T-cell (primary cell): ENCODE data around the gene TECTA. TPM values are rescaled to one million over a fixed set of nuclear protein-coding genes. Genes with fewer than 3 reads are reported as not detected.

Experiments
- ATAC-seq, 4 experiments: fragments of 200-7000 bp in 3 of 4; fragments of 150-1000 bp in 1 of 4; cut with Tn5 transposase; replicated peaks in 1 of 4; 1 replicate in 3 of 4; 2 replicates in 1 of 4; pipeline ENCODE4 v1.10.0; 2021; ENCODE audit warnings: moderate library complexity in 3 of 4, mild to moderate bottlenecking in 2 of 4, moderate number of reproducible peaks in 1 of 4
- CTCF ChIA-PET, 2 donors: fragments of 300-600 bp; sonication (Branson Sonifier 250); formaldehyde crosslinking; loops; one replicate each; lab custom pipeline; 2022; ENCODE audit warnings: antibody characterized with exemption in 2 of 2; lab: Charles Lee
- POLR2A ChIA-PET, 2 donors: fragments of 300-600 bp; sonication (Branson Sonifier 250); formaldehyde crosslinking; loops; one replicate each; lab custom pipeline; 2022; ENCODE audit warnings: antibody characterized with exemption in 2 of 2; lab: Charles Lee
- DNase-seq, 35 experiments: peaks; one replicate each; pipeline versions ENCODE4 v3.0.0 to v3.0.0-alpha.2; 2013 to 2023
- H3K27ac ChIP-seq: one replicate; pipeline ENCODE4 v1.5.1; 2013; ENCODE audit warnings: low read length
- H3K27me3 ChIP-seq, 2 experiments: replicated peaks in 1 of 2; 1 replicate in 1 of 2; 2 replicates in 1 of 2; pipeline versions ENCODE4 v1.6.1 to v1.7.0; 2013; ENCODE audit warnings: low read length in 1 of 2, mixed read lengths in 1 of 2; ENCODE audit not compliant: control insufficient read depth in 2 of 2, insufficient read depth in 2 of 2; ENCODE audit errors: extremely low read depth in 1 of 2
- H3K36me3 ChIP-seq, 2 donors: 1 replicate in 1 of 2; 2 replicates in 1 of 2; pipeline versions ENCODE4 v1.6.1 to v1.7.0; 2013; ENCODE audit warnings: low read length in 1 of 2; ENCODE audit not compliant: control insufficient read depth in 2 of 2, insufficient read depth in 1 of 2; ENCODE audit errors: extremely low read depth in 1 of 2
- H3K4me1 ChIP-seq, 2 experiments: 1 replicate in 1 of 2; 2 replicates in 1 of 2; pipeline versions ENCODE4 v1.6.1 to v1.7.0; 2013; ENCODE audit warnings: low read length in 2 of 2, mixed read lengths in 1 of 2; ENCODE audit not compliant: insufficient read depth in 2 of 2, control insufficient read depth in 1 of 2; ENCODE audit errors: extremely low read depth in 1 of 2
- H3K4me3 ChIP-seq, 2 donors: 1 replicate in 1 of 2; 2 replicates in 1 of 2; pipeline versions ENCODE4 v1.5.1 to v1.7.0; 2013; ENCODE audit warnings: mild to moderate bottlenecking in 2 of 2, low read length in 1 of 2, moderate library complexity in 1 of 2; ENCODE audit not compliant: control insufficient read depth in 1 of 2; ENCODE audit errors: extremely low read depth in 1 of 2
- H3K9me3 ChIP-seq: 2 replicates; pipeline ENCODE4 v1.7.0; 2013
- H3K27ac Mint-ChIP-seq, 2 donors: one replicate each; pipeline ENCODE4 v1.8.0; 2020 to 2021; ENCODE audit warnings: mild to moderate bottlenecking in 2 of 2, mixed read lengths in 2 of 2
- H3K27me3 Mint-ChIP-seq, 2 donors: one replicate each; pipeline ENCODE4 v1.8.0; 2021 to 2022; ENCODE audit warnings: mixed read lengths in 2 of 2
- H3K36me3 Mint-ChIP-seq: one replicate; pipeline ENCODE4 v1.8.0; 2021; ENCODE audit warnings: mixed read lengths
- H3K4me1 Mint-ChIP-seq, 3 donors: one replicate each; pipeline ENCODE4 v1.8.0; 2020 to 2022; ENCODE audit warnings: mixed read lengths in 3 of 3, mild to moderate bottlenecking in 1 of 3
- H3K4me3 Mint-ChIP-seq, 3 donors: one replicate each; pipeline ENCODE4 v1.8.0; 2020 to 2022; ENCODE audit warnings: mild to moderate bottlenecking in 3 of 3, mixed read lengths in 3 of 3, moderate library complexity in 3 of 3
- H3K9me3 Mint-ChIP-seq, 3 donors: one replicate each; pipeline ENCODE4 v1.8.0; 2020 to 2022; ENCODE audit warnings: mixed read lengths in 3 of 3
- WGBS: methylation state at CpG from one replicate; pipeline ENCODE4 v1.1.5; 2013; ENCODE audit warnings: missing lambda C conversion rate; ENCODE audit not compliant: insufficient coverage; 5-methylcytosine and 5-hydroxymethylcytosine counted together
- total RNA-seq, 35 experiments: library from RNA in 6 of 35; stranded (reverse) in 6 of 35; fragments of 120-200 nt in 1 of 35; gene quantifications; one replicate each; pipeline versions ENCODE4 v1.2.1 to v1.2.4 and lab custom pipeline; 2013 to 2026

TECTA gene
- total RNA-seq, 5 donors from 2014 or later (not counting 1 experiment from before 2014, with no cell fraction given) = 0.30 to 0.60 (median 0.50) TPM

DNA sequence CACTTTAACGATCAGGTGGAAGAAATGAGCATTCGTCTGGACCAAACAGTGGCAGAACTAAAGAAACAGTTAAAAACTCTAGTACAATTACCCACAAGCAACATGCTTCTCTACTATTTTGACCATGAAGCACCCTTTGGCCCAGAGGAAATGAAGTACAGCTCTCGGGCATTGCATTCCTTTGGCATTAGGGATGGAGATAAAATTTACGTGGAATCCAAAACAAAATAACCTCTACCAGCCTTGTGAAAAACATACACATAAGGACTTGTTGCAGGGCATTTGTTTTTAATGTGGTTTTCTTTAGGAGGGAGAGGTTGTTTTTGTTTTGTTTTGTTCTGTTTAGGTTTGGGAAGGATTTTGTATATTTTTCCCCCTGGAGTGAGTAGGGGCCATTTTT is 14.2 kb upstream of the TECTA start:
- Histone ChIP-seq H3K36me3 (peaks cover 9 to 10% of the 10 kb centered on the region in 2 donors), H3K27ac (no peak overlapping the region), H3K27me3 (no peaks in the 10 kb centered on the region), H3K4me1 (no peaks in the 10 kb centered on the region), H3K9me3 (no peaks in the 10 kb centered on the region), H3K4me3 (no peak overlapping the region)
- no CpG with 5 or more reads among the region's 4 CpGs for WGBS
- ATAC-seq (no peak), DNase-seq (no peak)
- ChIA-PET POLR2A (no interaction called here), CTCF (no interaction called here)
- Mint-ChIP-seq H3K9me3 (no peaks in the 10 kb centered on the region), H3K27me3 (no peaks in the 10 kb centered on the region), H3K36me3 (peaks cover 59% of the 10 kb centered on the region), H3K4me3 (no peak overlapping the region), H3K4me1 (peaks cover 0 to 6% (median 0%) of the 10 kb centered on the region in 3 donors), H3K27ac (no peak overlapping the region)

DNA sequence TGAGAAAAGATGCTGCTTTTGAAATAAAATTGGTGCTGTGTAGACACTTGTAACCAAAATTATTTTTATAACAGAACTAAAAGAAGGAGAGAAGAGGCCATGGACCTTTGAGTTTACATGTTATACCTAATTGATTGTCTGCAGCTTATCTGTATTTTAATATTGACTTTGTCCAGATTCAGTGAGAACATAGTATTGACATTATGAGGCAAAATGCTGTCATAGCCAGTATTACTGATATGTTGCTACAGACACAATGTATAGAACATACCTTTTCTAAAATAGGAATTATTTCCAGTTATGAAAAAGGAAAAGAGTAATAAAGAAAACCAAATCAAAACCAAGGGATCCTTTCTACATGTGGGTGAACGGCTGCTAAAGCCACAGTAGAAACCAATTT is 11.5 kb upstream of the TECTA start:
- H3K27ac ChIP-seq = no peak overlapping the region
- WGBS = no CpG with 5 or more reads among the region's 1 CpG
- H3K4me3 ChIP-seq = no peak overlapping the region
- ChIA-PET POLR2A (no interaction called here), CTCF (no interaction called here)
- H3K27me3 ChIP-seq = no peaks in the 10 kb centered on the region
- DNase-seq (no peak), ATAC-seq (no peak)
- no peaks in the 10 kb centered on the region for H3K9me3 Mint-ChIP-seq
- H3K4me1 Mint-ChIP-seq = peaks cover 0 to under 1% (median 0%) of the 10 kb centered on the region in 3 donors
- H3K36me3 Mint-ChIP-seq = peaks cover 43% of the 10 kb centered on the region
- no peaks in the 10 kb centered on the region for H3K9me3 ChIP-seq
- H3K36me3 ChIP-seq = peaks cover 9 to 10% of the 10 kb centered on the region in 2 donors
- H3K27me3 Mint-ChIP-seq = no peaks in the 10 kb centered on the region
- H3K4me1 ChIP-seq = no peaks in the 10 kb centered on the region
- H3K27ac Mint-ChIP-seq = no peak overlapping the region
- no peak overlapping the region for H3K4me3 Mint-ChIP-seq

DNA sequence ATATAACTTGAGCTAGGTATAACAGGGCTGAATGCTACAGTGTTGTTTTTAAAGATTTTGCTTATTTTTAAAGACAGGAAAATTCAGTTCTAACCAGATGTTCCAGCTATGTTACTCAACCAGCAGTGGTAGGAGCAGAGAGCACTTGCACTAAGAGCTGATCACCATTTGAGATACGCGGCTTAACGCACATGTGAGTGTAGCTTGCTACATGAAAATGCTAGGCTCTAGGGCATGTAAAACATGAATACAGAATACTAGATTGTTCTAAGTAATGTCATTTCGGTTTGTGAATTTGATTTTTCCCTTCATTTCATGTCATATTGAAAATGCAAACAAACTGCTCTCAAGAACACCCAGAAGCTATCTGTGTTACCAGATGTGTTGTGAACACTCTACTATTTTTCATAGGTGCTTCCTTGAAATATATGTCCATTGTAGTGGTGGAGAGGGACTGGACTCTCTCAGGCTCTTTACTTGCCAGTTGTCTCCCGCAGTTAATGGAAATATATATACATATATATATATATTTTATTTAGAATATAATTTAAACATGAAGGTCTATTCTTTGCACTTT is 10.8 kb upstream of the TECTA start:
- no peaks in the 10 kb centered on the region for H3K9me3 ChIP-seq
- Mint-ChIP-seq H3K9me3 (no peaks in the 10 kb centered on the region), H3K27me3 (no peaks in the 10 kb centered on the region), H3K4me3 (no peak overlapping the region), H3K36me3 (peaks cover 38% of the 10 kb centered on the region), H3K27ac (no peak overlapping the region), H3K4me1 (no peaks in the 10 kb centered on the region)
- H3K36me3 ChIP-seq = peaks cover 9 to 10% of the 10 kb centered on the region in 2 donors
- no CpG with 5 or more reads among the region's 5 CpGs for WGBS
- ChIA-PET POLR2A (no interaction called here), CTCF (no interaction called here)
- no peaks in the 10 kb centered on the region for H3K4me1 ChIP-seq
- H3K27ac ChIP-seq = no peak overlapping the region
- H3K4me3 ChIP-seq = no peak overlapping the region
- ATAC-seq = no peak
- H3K27me3 ChIP-seq = no peaks in the 10 kb centered on the region
- no peak for DNase-seq

DNA sequence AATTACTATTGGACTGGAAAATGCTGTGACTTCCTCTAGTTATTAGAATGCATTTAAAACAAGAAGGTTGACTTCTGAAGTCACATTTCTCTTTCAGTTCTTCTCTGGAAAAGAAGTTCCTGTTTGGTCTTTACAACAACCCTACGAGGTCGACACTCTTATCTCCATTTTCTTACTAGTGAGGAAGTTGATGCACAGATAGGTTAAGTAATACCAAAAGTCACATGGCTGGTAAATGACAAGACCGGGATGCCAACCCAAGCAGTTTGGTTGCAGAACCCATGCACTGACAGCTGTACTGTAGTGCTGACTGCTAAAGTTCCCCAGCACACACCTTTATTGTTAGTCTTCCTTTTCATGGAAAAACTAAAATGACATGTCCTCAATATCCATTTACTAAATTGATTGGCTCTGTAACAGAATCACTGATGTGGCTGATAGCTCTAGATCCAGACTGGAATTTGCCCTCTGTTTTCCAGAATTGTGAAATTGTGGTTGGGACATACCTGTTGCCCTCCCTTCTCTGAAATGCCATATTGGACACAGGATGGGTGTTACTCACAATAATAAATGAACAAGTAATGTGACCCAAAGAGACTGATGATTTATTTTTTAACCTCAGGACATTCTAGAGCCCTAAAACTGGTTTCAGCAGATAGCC is 9.4 kb upstream of the TECTA start:
- Mint-ChIP-seq H3K4me3 (no peak overlapping the region), H3K27me3 (no peaks in the 10 kb centered on the region), H3K4me1 (no peaks in the 10 kb centered on the region), H3K27ac (no peak overlapping the region), H3K36me3 (peaks cover 25% of the 10 kb centered on the region), H3K9me3 (no peaks in the 10 kb centered on the region)
- POLR2A ChIA-PET = no interaction called here
- no peak overlapping the region for H3K4me3 ChIP-seq
- H3K4me1 ChIP-seq = no peaks in the 10 kb centered on the region
- ATAC-seq (no peak), DNase-seq (no peak)
- CTCF ChIA-PET = no interaction called here
- no peaks in the 10 kb centered on the region for H3K27me3 ChIP-seq
- H3K9me3 ChIP-seq = no peaks in the 10 kb centered on the region
- WGBS = 57% methylated on average over 1 of the region's 3 CpGs
- no peak overlapping the region for H3K27ac ChIP-seq
- H3K36me3 ChIP-seq = peaks cover 4 to 8% of the 10 kb centered on the region in 2 donors

DNA sequence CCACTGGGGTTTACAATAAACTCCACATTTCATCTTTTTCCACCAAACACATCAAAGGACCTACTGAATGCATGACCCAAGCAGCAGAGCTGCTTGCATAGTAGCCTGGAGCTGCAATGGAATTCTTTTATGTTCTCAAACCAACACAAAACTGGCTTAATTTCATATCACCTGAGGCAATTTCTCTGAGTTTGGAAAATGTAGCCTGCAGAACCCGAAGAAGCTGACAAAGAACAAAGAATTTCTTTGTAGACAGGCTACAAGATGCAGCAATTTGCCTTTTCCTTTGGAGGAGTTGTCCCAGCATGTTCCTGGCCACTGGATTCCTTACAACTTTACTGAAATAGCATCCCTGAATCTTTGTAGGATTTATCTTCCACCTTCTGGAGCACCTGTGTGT is 5.5 kb upstream of the TECTA start:
- CTCF ChIA-PET = no interaction called here
- Histone ChIP-seq H3K27me3 (no peaks in the 10 kb centered on the region), H3K36me3 (no peaks in the 10 kb centered on the region), H3K4me1 (no peaks in the 10 kb centered on the region), H3K9me3 (no peaks in the 10 kb centered on the region), H3K4me3 (no peak overlapping the region), H3K27ac (no peak overlapping the region)
- H3K4me1 Mint-ChIP-seq = no peaks in the 10 kb centered on the region
- no peak overlapping the region for H3K27ac Mint-ChIP-seq
- ATAC-seq (no peak), DNase-seq (no peak)
- POLR2A ChIA-PET = no interaction called here
- no peaks in the 10 kb centered on the region for H3K36me3 Mint-ChIP-seq
- H3K27me3 Mint-ChIP-seq = peaks cover 0 to 3% of the 10 kb centered on the region in 2 donors
- WGBS = 56% methylated on average over 1 of the region's 1 CpG
- no peaks in the 10 kb centered on the region for H3K9me3 Mint-ChIP-seq
- H3K4me3 Mint-ChIP-seq = no peak overlapping the region

DNA sequence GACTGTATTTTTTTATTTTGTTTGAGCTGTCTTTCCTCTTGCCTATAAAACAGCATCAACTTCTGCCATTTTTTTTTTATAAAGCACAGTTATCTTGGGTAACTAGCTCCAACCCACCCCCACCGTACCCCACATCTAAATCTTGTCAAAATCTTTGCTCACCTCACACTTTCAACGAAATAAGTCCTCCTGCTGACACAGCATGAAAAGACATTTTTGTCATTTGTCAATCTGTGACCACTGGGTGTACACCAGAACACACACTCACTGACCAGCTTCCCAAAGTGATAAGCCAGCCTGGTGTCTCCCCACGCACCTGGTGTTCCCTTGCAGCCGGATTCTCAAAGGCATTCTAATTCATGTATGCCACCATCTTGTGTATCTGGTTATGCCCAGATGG is 1.7 kb upstream of the TECTA start:
- Histone ChIP-seq H3K4me1 (no peaks in the 10 kb centered on the region), H3K9me3 (no peaks in the 10 kb centered on the region), H3K27me3 (no peaks in the 10 kb centered on the region), H3K4me3 (no peak overlapping the region), H3K36me3 (no peaks in the 10 kb centered on the region), H3K27ac (no peak overlapping the region)
- no peak for DNase-seq
- CTCF ChIA-PET = no interaction called here
- POLR2A ChIA-PET = no interaction called here
- no peaks in the 10 kb centered on the region for H3K9me3 Mint-ChIP-seq
- H3K4me3 Mint-ChIP-seq = no peak overlapping the region
- H3K27ac Mint-ChIP-seq = no peak overlapping the region
- H3K4me1 Mint-ChIP-seq = no peaks in the 10 kb centered on the region
- ATAC-seq = no peak
- WGBS = 90% methylated on average over 4 of the region's 4 CpGs
- H3K36me3 Mint-ChIP-seq = no peaks in the 10 kb centered on the region
- peaks cover 0 to 3% of the 10 kb centered on the region in 2 donors for H3K27me3 Mint-ChIP-seq
